HEK293 (cell line): Measurements from ENCODE around the gene SUSD4.
A peak's percentile ranks its signal among the peaks of the same experiment; 100 is the strongest.
"Not testable (repeated sequence)": the region's sequence is repeated elsewhere in the genome, so short reads cannot be mapped to it uniquely, and the experiment has no call there.

Experiments used
- CTCF ChIA-PET: fragments of 350-600 bp; formaldehyde crosslinking; extraction: SDS; loops from one replicate; lab custom pipeline; 2021; ENCODE audit warnings: antibody characterized with exemption; lab: Yijun Ruan, JAX
- POLR2A ChIA-PET: fragments of 300-600 bp; formaldehyde crosslinking; extraction: SDS; loops from one replicate; lab custom pipeline; 2020; ENCODE audit warnings: antibody characterized with exemption, inconsistent platforms; lab: Yijun Ruan, JAX
- H3K27ac ChIP-seq: fragments of 200-500 bp; sonication (Bioruptor generic); 2 replicates; pipeline ENCODE4 v1.5.1; 2014; ENCODE audit warnings: low read depth, low read length, control low read depth, inconsistent platforms; ENCODE audit errors: extremely low read depth
- H3K36me3 ChIP-seq, 2 experiments: fragments of 200-500 bp in 1 of 2; sonication (Bioruptor generic) in 1 of 2; 1 replicate in 1 of 2; 2 replicates in 1 of 2; pipeline ENCODE4 v1.5.1; 2014 to 2017; ENCODE audit warnings: inconsistent platforms in 2 of 2, low read length in 2 of 2; ENCODE audit not compliant: control insufficient read depth in 2 of 2, insufficient read depth in 1 of 2
- H3K4me1 ChIP-seq: fragments of 200-500 bp; sonication (Bioruptor generic); 2 replicates; pipeline ENCODE4 v1.5.1; 2014; ENCODE audit warnings: mild to moderate bottlenecking, low read length, inconsistent platforms; ENCODE audit not compliant: control insufficient read depth, insufficient read depth
- H3K4me3 ChIP-seq: 2 replicates; pipeline ENCODE4 v1.5.1; 2011; ENCODE audit warnings: low read depth, mild to moderate bottlenecking, control low read depth, low read length, moderate library complexity
- H3K9me3 ChIP-seq: fragments of 200-500 bp; sonication (Bioruptor generic); 2 replicates; pipeline ENCODE4 v1.5.1; 2014; ENCODE audit warnings: low read depth, low read length, inconsistent platforms; ENCODE audit not compliant: control insufficient read depth, insufficient read depth
- GLI4 ChIP-seq: fragments of 450-650 bp; formaldehyde crosslinking; IDR thresholded peaks from 2 replicates; pipeline ENCODE4 v1.5.1; 2016; ENCODE audit warnings: missing biosample characterization, missing genetic modification characterization
- IKZF3 ChIP-seq: fragments of 450-650 bp; IDR thresholded peaks from 2 replicates; pipeline ENCODE4 v1.5.0; 2018; ENCODE audit warnings: missing biosample characterization, mild to moderate bottlenecking, missing genetic modification characterization, moderate library complexity
- MYNN ChIP-seq: fragments of 450-650 bp; formaldehyde crosslinking; IDR thresholded peaks from 2 replicates; pipeline ENCODE4 v1.5.1; 2016; ENCODE audit warnings: missing biosample characterization, missing genetic modification characterization, borderline replicate concordance
- REST ChIP-seq: fragments of 450-650 bp; formaldehyde crosslinking; IDR thresholded peaks from 2 replicates; pipeline ENCODE4 v1.5.1; 2016; ENCODE audit warnings: missing biosample characterization, missing genetic modification characterization
- SALL2 ChIP-seq: fragments of 450-650 bp; formaldehyde crosslinking; IDR thresholded peaks from 2 replicates; pipeline ENCODE4 v1.5.0; 2017; ENCODE audit warnings: missing biosample characterization, mild to moderate bottlenecking, missing genetic modification characterization, borderline replicate concordance
- ZBTB11 ChIP-seq: fragments of 450-650 bp; formaldehyde crosslinking; conservative IDR thresholded peaks from 2 replicates; pipeline ENCODE4 v1.5.1; 2016; ENCODE audit warnings: low read depth, missing biosample characterization, missing genetic modification characterization
- ZBTB8A ChIP-seq: fragments of 450-650 bp; formaldehyde crosslinking; IDR thresholded peaks from 2 replicates; pipeline ENCODE4 v1.5.1; 2016; ENCODE audit warnings: missing biosample characterization, missing genetic modification characterization
- ZFP3 ChIP-seq: fragments of 450-650 bp; formaldehyde crosslinking; IDR thresholded peaks from 2 replicates; pipeline ENCODE4 v1.5.1; 2016; ENCODE audit warnings: low read depth, missing biosample characterization, missing genetic modification characterization
- ZNF138 ChIP-seq: fragments of 450-650 bp; formaldehyde crosslinking; IDR thresholded peaks from 2 replicates; pipeline ENCODE4 v1.5.1; 2016; ENCODE audit warnings: missing biosample characterization, missing genetic modification characterization, borderline replicate concordance
- ZNF146 ChIP-seq: fragments of 450-650 bp; formaldehyde crosslinking; IDR thresholded peaks from 2 replicates; pipeline ENCODE4 v1.5.1; 2016; ENCODE audit warnings: missing biosample characterization, missing genetic modification characterization
- ZNF274 ChIP-seq, 2 experiments: fragments of 200-500 bp in 1 of 2; fragments of 450-650 bp in 1 of 2; sonication (Bioruptor generic) in 1 of 2; formaldehyde crosslinking in 1 of 2; IDR thresholded peaks; 2 replicates each; pipeline versions ENCODE4 v1.5.1 to v1.6.1; 2014 to 2016; ENCODE audit warnings: borderline replicate concordance in 1 of 2, inconsistent platforms in 1 of 2, low read length in 1 of 2, missing biosample characterization in 1 of 2, missing genetic modification characterization in 1 of 2
- ZNF280D ChIP-seq: fragments of 450-650 bp; formaldehyde crosslinking; IDR thresholded peaks from 2 replicates; pipeline ENCODE4 v1.5.1; 2016; ENCODE audit warnings: missing biosample characterization, missing genetic modification characterization
- ZNF37A ChIP-seq: fragments of 450-650 bp; IDR thresholded peaks from 2 replicates; pipeline ENCODE4 v1.5.1; 2018; ENCODE audit warnings: missing biosample characterization, missing genetic modification characterization
- ZNF555 ChIP-seq: fragments of 450-650 bp; formaldehyde crosslinking; conservative IDR thresholded peaks from 2 replicates; pipeline ENCODE4 v1.5.1; 2017; ENCODE audit warnings: missing biosample characterization, mild to moderate bottlenecking, missing genetic modification characterization, inconsistent platforms
- ZNF624 ChIP-seq: fragments of 450-650 bp; formaldehyde crosslinking; IDR thresholded peaks from 2 replicates; pipeline ENCODE4 v1.5.1; 2017; ENCODE audit warnings: missing biosample characterization, missing genetic modification characterization
- ZNF629 ChIP-seq: fragments of 450-650 bp; formaldehyde crosslinking; IDR thresholded peaks from 2 replicates; pipeline ENCODE4 v1.5.1; 2017; ENCODE audit warnings: missing biosample characterization, missing genetic modification characterization
- ZNF704 ChIP-seq: fragments of 450-650 bp; formaldehyde crosslinking; IDR thresholded peaks from 2 replicates; pipeline ENCODE4 v1.5.1; 2016; ENCODE audit warnings: missing biosample characterization, missing genetic modification characterization
- ZNF830 ChIP-seq: fragments of 450-650 bp; IDR thresholded peaks from 2 replicates; pipeline ENCODE4 v1.5.0; 2018; ENCODE audit warnings: missing biosample characterization, missing genetic modification characterization, low read depth, mild to moderate bottlenecking, moderate library complexity

Gene SUSD4

GRCh38 chr1:223285452-223285851, 78.5 kb downstream of the SUSD4 start (continued):
- TF ChIP-seq ZNF624 (tag by site-specific recombination) (no peak), GLI4 (tag by site-specific recombination) (no peak)

- H3K27ac ChIP-seq, CTCF ChIA-PET, H3K9me3 ChIP-seq, H3K36me3 ChIP-seq, H3K4me3 ChIP-seq, H3K4me1 ChIP-seq, POLR2A ChIA-PET: not testable (repeated sequence)
- TF ChIP-seq ZNF280D (tag by site-specific recombination): peak; percentile 94
- peak; percentile 90 for TF ChIP-seq ZNF146 (tag by site-specific recombination)
These were observed 80.3 kb downstream of the SUSD4 start for GRCh38 chr1:223283697-223284096.

GRCh38 chr1:223278311-223278710, 85.7 kb downstream of the SUSD4 start:
- H3K9me3 ChIP-seq, H3K4me1 ChIP-seq, CTCF ChIA-PET, H3K36me3 ChIP-seq, H3K4me3 ChIP-seq, H3K27ac ChIP-seq, POLR2A ChIA-PET: not testable (repeated sequence)

- Histone ChIP-seq H3K4me3 (no peak overlapping the region), H3K27ac (no peak overlapping the region), H3K9me3 (no peaks in the 10 kb centered on the region), H3K36me3 (no peaks in the 10 kb centered on the region), H3K4me1 (no peaks in the 10 kb centered on the region)
- CTCF ChIA-PET: interaction anchor here (1.3 kb wide), 1 partner anchor 14 kb away, joined by 3 read pairs; no protein-coding TSS in a partner anchor
- POLR2A ChIA-PET: no interaction called here
- TF ChIP-seq MYNN (tag by site-specific recombination) (no peak), REST (tag by site-specific recombination) (no peak), ZNF555 (tag by site-specific recombination) (no peak), SALL2 (tag by site-specific recombination) (no peak), ZFP3 (tag by site-specific recombination) (no peak), IKZF3 (tag by site-specific recombination) (no peak), ZNF138 (tag by site-specific recombination) (no peak), ZNF37A (tag by site-specific recombination) (no peak), ZNF629 (tag by site-specific recombination) (no peak), ZNF830 (no peak), ZNF704 (no peak), ZBTB8A (tag by site-specific recombination) (no peak), ZNF274 (IDR thresholded peaks at IDR 0.05; ENCODE audit: low read length) (no peak), ZNF274 (tag by site-specific recombination; IDR thresholded peaks at IDR 0.05; ENCODE audit: borderline replicate concordance) (no peak), ZBTB11 (tag by site-specific recombination) (no peak)
These were observed 87.9 kb downstream of the SUSD4 start for GRCh38 chr1:223276029-223276428.
